Ovary (tissue), 9 donors: Measurements from ENCODE around the gene SLC35A4. TPM values are rescaled to one million over a fixed set of nuclear protein-coding genes. Genes with fewer than 3 reads are reported as not detected.

Experiments
- DNase-seq, 5 donors: peaks; one replicate each; pipeline ENCODE4 v3.0.0-alpha.2; 2019 to 2020
- H3K27ac ChIP-seq, 2 donors: fragments of 200-600 bp; one replicate each; pipeline versions ENCODE4 v1.5.1 to v1.8.0; 2019 to 2022
- H3K27me3 ChIP-seq: fragments of 200-600 bp; one replicate; pipeline ENCODE4 v1.8.0; 2022
- H3K36me3 ChIP-seq: fragments of 200-600 bp; sonication (generic); one replicate; pipeline ENCODE4 v1.5.1; 2019
- H3K4me1 ChIP-seq: one replicate; pipeline ENCODE4 v1.8.1; 2013; ENCODE audit warnings: mild to moderate bottlenecking, moderate library complexity; ENCODE audit not compliant: insufficient read depth
- H3K4me3 ChIP-seq: fragments of 200-600 bp; sonication (generic); one replicate; pipeline ENCODE4 v1.5.1; 2017
- H3K9me3 ChIP-seq, 2 donors: fragments of 200-600 bp in 1 of 2; sonication (generic) in 1 of 2; one replicate each; pipeline versions ENCODE4 v1.5.1 to v1.8.1; 2013 to 2019; ENCODE audit warnings: mild to moderate bottlenecking in 1 of 2, moderate library complexity in 1 of 2
- CTCF ChIP-seq, 3 donors: fragments of 450-650 bp in 2 of 3; fragments of 200-600 bp in 1 of 3; IDR thresholded peaks; one replicate each; pipeline versions ENCODE4 v1.5.1 to v1.8.0; 2016 to 2022; ENCODE audit warnings: antibody characterized with exemption in 3 of 3, mild to moderate bottlenecking in 1 of 3
- EP300 ChIP-seq: sonication (generic); formaldehyde crosslinking; IDR thresholded peaks from one replicate; pipeline ENCODE4 v1.6.1; 2017; ENCODE audit warnings: antibody characterized with exemption
- POLR2A ChIP-seq: fragments of 450-650 bp; IDR thresholded peaks from one replicate; pipeline ENCODE4 v1.6.1; 2017; ENCODE audit warnings: antibody characterized with exemption, mild to moderate bottlenecking, moderate library complexity
- WGBS, 3 donors: extraction: QIAGEN DNeasy Blood & Tissue Kit in 1 of 3; methylation state at CpG; one replicate each; pipeline versions ENCODE4 v1.1.5 to v1.1.7; 2013 to 2017; 5-methylcytosine and 5-hydroxymethylcytosine counted together
- intact Hi-C, 4 donors: fragments of 100-400 bp; cut with DNase I; formaldehyde crosslinking; loops; one replicate each; pipeline versions ENCODE4 v1.11.0 to v1.15.1; 2022 to 2023
- microRNA-seq, 3 donors: library from miRNA; unstranded; fragments of <30 nt; microRNA quantifications; one replicate each; pipeline versions ENCODE4 to v1.2.0, GENCODE V29; 2019 to 2020
- polyA plus RNA-seq, 2 donors: library from polyadenylated mRNA; stranded (reverse); fragments of 200-250 nt in 1 of 2; fragments of 350-450 nt in 1 of 2; fragmentation: Illumina TruSeq in 1 of 2; extraction: RNeasy Lipid Tissue Mini Kit (QIAGEN cat#74804) in 1 of 2; gene quantifications; one replicate each; pipeline ENCODE4 v1.2.3, GENCODE V29; 2013 to 2014
- small RNA-seq: library from RNA; depleted of rRNA; stranded (forward); fragments of <200 nt; gene quantifications from one replicate; pipeline ENCODE3, GENCODE V24; 2016
- total RNA-seq, 7 donors: library from RNA; depleted of rRNA in 2 of 7; stranded (reverse); fragments of >200 nt in 2 of 7; fragmentation: NEBNext Ultra II Directional in 3 of 7; extraction: Animal tissue kit (Norgen Biotek cat#: 25700) in 3 of 7; gene quantifications; one replicate each; pipeline versions ENCODE4 v1.1.0 to v1.2.4, GENCODE V29; 2016 to 2023
- donor health status: DM: no; HTN: no; CAD: no; lungs with moderate emphysema.
- donor health status: DM: no; HTN: no; CAD: no.
- donor health status: Bipolar disorder and iron deficiency.
- donor health status: DM: yes; HTN: yes; CAD: no.
- donor health status: DM: no; HTN: no; CAD: no.
- donor health status: DM: yes; HTN: yes; CAD: no.

Gene SLC35A4
- total and polyA plus RNA-seq, 9 donors, result 22.3 to 80.2 (median 47.1) TPM

GRCh38 chr5:140608722-140609121 is 44.1 kb downstream of the SLC35A4 start:
- Histone ChIP-seq H3K36me3 (no peaks in the 10 kb centered on the region), H3K4me1 (no peaks in the 10 kb centered on the region), H3K4me3 (no peak overlapping the region), H3K27me3 (no peaks in the 10 kb centered on the region), H3K27ac (no peak overlapping the region), H3K9me3 (no peaks in the 10 kb centered on the region)
- intact Hi-C loops, result no loop called here
- no peak for DNase-seq
- TF ChIP-seq CTCF (IDR thresholded peaks at IDR 0.05), result no peak
- TF ChIP-seq EP300, result no peak
- TF ChIP-seq POLR2A, result no peak

GRCh38 chr5:140609126-140609525 is 44.5 kb downstream of the SLC35A4 start:
- WGBS, 3 donors, result 71 to 78% (median 76%) methylated on average over 4 of the region's 4 CpGs
- no peak overlapping the region for H3K4me3 ChIP-seq
- no peak for TF ChIP-seq EP300
- TF ChIP-seq CTCF (IDR thresholded peaks at IDR 0.05), result no peak
- no peak for TF ChIP-seq POLR2A
- no peak overlapping the region for H3K27ac ChIP-seq
- no peaks in the 10 kb centered on the region for H3K9me3 ChIP-seq
- no peaks in the 10 kb centered on the region for H3K4me1 ChIP-seq
- no peaks in the 10 kb centered on the region for H3K27me3 ChIP-seq
- intact Hi-C loops, result no loop called here
- H3K36me3 ChIP-seq, result no peaks in the 10 kb centered on the region
- DNase-seq, result no peak

GRCh38 chr5:140611020-140611521 is 46.4 kb downstream of the SLC35A4 start:
- Histone ChIP-seq H3K4me3 (no peak overlapping the region), H3K27ac (no peak overlapping the region), H3K9me3 (no peaks in the 10 kb centered on the region), H3K36me3 (no peaks in the 10 kb centered on the region), H3K4me1 (no peaks in the 10 kb centered on the region), H3K27me3 (no peaks in the 10 kb centered on the region)
- intact Hi-C loops, result no loop called here
- DNase-seq, result no peak
- WGBS, 3 donors, result 75 to 89% (median 87%) methylated on average over 2 of the region's 2 CpGs
- no peak for TF ChIP-seq CTCF (IDR thresholded peaks at IDR 0.05)
- no peak for TF ChIP-seq POLR2A
- TF ChIP-seq EP300, result no peak

Small RNAs within 50 kb of the gene (microRNA-seq; reads per million reads assigned to microRNA genes)
- 0 reads per million in 3 donors for gene MIR6831

Small RNAs within 50 kb of the gene (small RNA-seq; reads per million reads assigned to genes)
- gene RF00279 (not detected), gene RF00443 (not detected)

Other genes starting within 250 kb of the SLC35A4 start
- 10 to 100 TPM in 1 of 7 donors, 1 to 10 TPM in 6; 1.5 to 14.5 (median 5.6) TPM for gene HBEGF, start 218.2 kb upstream of the SLC35A4 start, total RNA-seq
- gene HBEGF, start 218.2 kb upstream of the SLC35A4 start, polyA plus RNA-seq, result 10 to 100 TPM in 1 of 2 donors, 1 to 10 TPM in 1; 3.4 to 10.8 TPM
- gene SLC4A9, start 204.6 kb upstream of the SLC35A4 start, total RNA-seq, result under 1 TPM in 1 of 7 donors, not detected in 6; 0.13 TPM
- not detected for gene SLC4A9, start 204.6 kb upstream of the SLC35A4 start, polyA plus RNA-seq
- gene ANKHD1, start 163.0 kb upstream of the SLC35A4 start, total RNA-seq, result 100 to 1,000 TPM in 5 of 7 donors, 10 to 100 TPM in 2; 72.0 to 141 (median 119) TPM
- 10 to 100 TPM; 48.3 to 85.5 TPM for gene ANKHD1, start 163.0 kb upstream of the SLC35A4 start, polyA plus RNA-seq
- 10 to 100 TPM in 6 of 7 donors, 1 to 10 TPM in 1; 8.6 to 23.6 (median 17.8) TPM for gene EIF4EBP3, start 17.2 kb upstream of the SLC35A4 start, total RNA-seq
- 10 to 100 TPM; 16.0 to 30.2 TPM for gene EIF4EBP3, start 17.2 kb upstream of the SLC35A4 start, polyA plus RNA-seq
- 10 to 100 TPM; 11.7 to 34.4 (median 20.1) TPM for gene SRA1, start 7.4 kb upstream of the SLC35A4 start, total RNA-seq
- gene SRA1, start 7.4 kb upstream of the SLC35A4 start, polyA plus RNA-seq, result 10 to 100 TPM; 16.9 to 33.2 TPM
- 10 to 100 TPM; 33.0 to 47.6 (median 39.5) TPM for gene APBB3, start 230 bp upstream of the SLC35A4 start, total RNA-seq
- 10 to 100 TPM; 13.1 to 36.1 TPM for gene APBB3, start 230 bp upstream of the SLC35A4 start, polyA plus RNA-seq
- 10 to 100 TPM; 26.5 to 96.0 (median 48.6) TPM for gene CD14, start 68.3 kb downstream of the SLC35A4 start, total RNA-seq
- gene CD14, start 68.3 kb downstream of the SLC35A4 start, polyA plus RNA-seq, result 10 to 100 TPM in 1 of 2 donors, 1 to 10 TPM in 1; 8.7 to 37.7 TPM
- 10 to 100 TPM; 12.2 to 62.8 (median 14.9) TPM for gene TMCO6, start 74.6 kb downstream of the SLC35A4 start, total RNA-seq
- gene TMCO6, start 74.6 kb downstream of the SLC35A4 start, polyA plus RNA-seq, result 10 to 100 TPM in 1 of 2 donors, 1 to 10 TPM in 1; 8.0 to 33.2 TPM
- gene NDUFA2, start 82.8 kb downstream of the SLC35A4 start, total RNA-seq, result 100 to 1,000 TPM in 1 of 7 donors, 10 to 100 TPM in 6; 44.6 to 107 (median 46.9) TPM
- gene NDUFA2, start 82.8 kb downstream of the SLC35A4 start, polyA plus RNA-seq, result 100 to 1,000 TPM in 1 of 2 donors, 10 to 100 TPM in 1; 42.6 to 123 TPM
- 100 to 1,000 TPM in 1 of 7 donors, 10 to 100 TPM in 6; 70.9 to 112 (median 78.0) TPM for gene IK, start 83.0 kb downstream of the SLC35A4 start, total RNA-seq
- 100 to 1,000 TPM in 1 of 2 donors, 10 to 100 TPM in 1; 99.8 to 184 TPM for gene IK, start 83.0 kb downstream of the SLC35A4 start, polyA plus RNA-seq
- 10 to 100 TPM in 6 of 7 donors, 1 to 10 TPM in 1; 9.1 to 16.6 (median 13.7) TPM for gene WDR55, start 100.1 kb downstream of the SLC35A4 start, total RNA-seq
- 10 to 100 TPM in 1 of 2 donors, 1 to 10 TPM in 1; 9.9 to 12.3 TPM for gene WDR55, start 100.1 kb downstream of the SLC35A4 start, polyA plus RNA-seq
- gene DND1, start 108.7 kb downstream of the SLC35A4 start, total RNA-seq, result 1 to 10 TPM in 2 of 7 donors, under 1 TPM in 5; 0.30 to 1.2 (median 0.69) TPM
- gene DND1, start 108.7 kb downstream of the SLC35A4 start, polyA plus RNA-seq, result under 1 TPM in 1 of 2 donors, not detected in 1; 0.98 TPM
- 10 to 100 TPM; 26.8 to 48.2 (median 41.7) TPM for gene HARS1, start 126.5 kb downstream of the SLC35A4 start, total RNA-seq
- gene HARS1, start 126.5 kb downstream of the SLC35A4 start, polyA plus RNA-seq, result 10 to 100 TPM; 38.9 to 68.6 TPM
- gene HARS2, start 126.6 kb downstream of the SLC35A4 start, total RNA-seq, result 10 to 100 TPM; 15.2 to 25.2 (median 21.6) TPM
- gene HARS2, start 126.6 kb downstream of the SLC35A4 start, polyA plus RNA-seq, result 10 to 100 TPM; 20.9 to 27.5 TPM
- 10 to 100 TPM; 22.9 to 46.1 (median 40.2) TPM for gene ZMAT2, start 135.6 kb downstream of the SLC35A4 start, total RNA-seq
- 100 to 1,000 TPM in 1 of 2 donors, 10 to 100 TPM in 1; 59.3 to 126 TPM for gene ZMAT2, start 135.6 kb downstream of the SLC35A4 start, polyA plus RNA-seq
- gene PCDHA1, start 221.3 kb downstream of the SLC35A4 start, total RNA-seq, result under 1 TPM in 1 of 7 donors, not detected in 6; 0.05 TPM
- gene PCDHA1, start 221.3 kb downstream of the SLC35A4 start, polyA plus RNA-seq, result not detected
- 1 to 10 TPM in 2 of 7 donors, under 1 TPM in 5; 0.34 to 1.6 (median 0.57) TPM for gene PCDHA2, start 230.0 kb downstream of the SLC35A4 start, total RNA-seq
- under 1 TPM; 0.17 to 0.34 TPM for gene PCDHA2, start 230.0 kb downstream of the SLC35A4 start, polyA plus RNA-seq
- 1 to 10 TPM in 6 of 7 donors, under 1 TPM in 1; 0.65 to 2.7 (median 1.4) TPM for gene PCDHA3, start 236.2 kb downstream of the SLC35A4 start, total RNA-seq
- gene PCDHA3, start 236.2 kb downstream of the SLC35A4 start, polyA plus RNA-seq, result 1 to 10 TPM in 1 of 2 donors, under 1 TPM in 1; 0.45 to 1.1 TPM
- 1 to 10 TPM in 3 of 7 donors, under 1 TPM in 4; 0.76 to 2.7 (median 1.00) TPM for gene PCDHA4, start 242.2 kb downstream of the SLC35A4 start, total RNA-seq
- under 1 TPM; 0.18 to 0.42 TPM for gene PCDHA4, start 242.2 kb downstream of the SLC35A4 start, polyA plus RNA-seq